WTC11 (cell line): ENCODE measurements around the gene RAPGEF1.

ENCODE experiments used
- CBFB ChIP-seq: sonication (generic); formaldehyde crosslinking; IDR thresholded peaks from 2 replicates; pipeline ENCODE4 v1.8.1; 2022; ENCODE audit warnings: mild to moderate bottlenecking, low read depth, missing genetic modification reagents
- IRF2 ChIP-seq: sonication (generic); formaldehyde crosslinking; IDR thresholded peaks from 2 replicates; pipeline ENCODE4 v1.8.0; 2022; ENCODE audit warnings: low read depth, missing genetic modification reagents, borderline replicate concordance
- NR3C1 ChIP-seq: sonication (generic); formaldehyde crosslinking; conservative IDR thresholded peaks from 2 replicates; pipeline ENCODE4 v1.8.1; 2023; ENCODE audit warnings: low read depth, mild to moderate bottlenecking, missing genetic modification reagents

DNA sequence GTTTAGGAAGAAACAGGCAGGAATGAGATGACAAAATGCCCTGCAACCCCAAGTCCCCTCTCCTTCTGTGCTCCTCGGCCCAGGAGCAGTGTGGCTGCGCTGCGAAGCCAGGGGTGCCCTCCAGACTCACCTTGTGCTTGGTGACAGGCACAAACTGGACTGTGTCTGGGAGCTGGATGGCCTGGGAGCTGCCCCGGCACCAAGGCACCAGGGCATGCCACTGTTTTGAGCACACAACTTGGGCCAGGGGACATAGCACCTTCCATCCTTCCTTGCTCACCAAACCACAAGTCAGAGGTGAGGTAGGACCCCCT lies 143.5 kb downstream of the RAPGEF1 start:
- no peak for TF ChIP-seq CBFB
- no peak for TF ChIP-seq IRF2 (CRISPR knock-in tag)
- TF ChIP-seq NR3C1 = no peak
